Measurements from ENCODE around the gene CHL1. TPM values are rescaled to one million over a fixed set of nuclear protein-coding genes. Genes with fewer than 3 reads are reported as not detected.

CHL1 gene
- total RNA-seq, 1 experiment from 2014 or later, result not detected

DNA sequence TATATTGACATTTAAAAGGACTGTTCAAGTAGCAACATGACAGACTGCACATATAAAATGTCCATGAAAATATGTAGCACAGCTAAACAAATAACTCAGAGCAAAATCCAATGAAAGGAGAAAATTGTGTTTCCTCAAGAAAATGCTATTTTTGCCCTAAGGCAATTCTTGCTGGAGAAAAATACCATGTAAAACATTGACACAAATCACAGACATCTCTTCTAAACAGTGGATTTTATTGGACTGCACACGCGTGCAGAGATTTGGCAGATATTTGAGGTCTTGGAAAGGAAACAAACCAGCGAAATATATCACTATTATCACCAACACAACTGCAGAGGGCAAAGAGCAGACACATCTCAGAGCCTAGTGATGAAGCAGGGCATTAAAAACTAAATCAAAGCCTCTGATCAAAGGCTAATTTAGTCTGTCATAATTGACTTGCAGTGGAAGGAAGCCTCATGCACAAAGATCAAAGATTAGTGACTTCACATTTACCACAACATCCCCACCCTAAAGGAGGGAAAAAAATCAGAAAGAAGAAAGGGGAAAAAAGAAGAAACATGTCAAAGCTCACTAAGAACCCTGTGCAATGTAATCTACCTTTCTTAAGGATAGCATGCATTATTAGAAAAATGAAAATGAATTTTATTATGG is 52.4 kb downstream of the CHL1 start:
- ChIA-PET CTCF (no interaction called here), POLR2A (ENCODE audit: low non-redundant PET) (no interaction called here)
- Histone ChIP-seq H3K4me3 (ENCODE audit: low read depth, low read length, poor library complexity, severe bottlenecking) (no peak overlapping the region), H3K36me3 (ENCODE audit: insufficient read depth, low read length, poor library complexity, severe bottlenecking) (no peaks in the 10 kb centered on the region), H3K27ac (ENCODE audit: low read depth, low read length, poor library complexity, severe bottlenecking) (no peak overlapping the region), H3K27me3 (replicated peaks; ENCODE audit: insufficient read depth, low read depth, low read length, poor library complexity) (no peaks in the 10 kb centered on the region), H3K4me1 (ENCODE audit: insufficient read depth, low read length, poor library complexity, severe bottlenecking) (no peaks in the 10 kb centered on the region), H3K9me3 (ENCODE audit: low read depth, low read length, poor library complexity, severe bottlenecking) (no peaks in the 10 kb centered on the region)
- TF ChIP-seq EZH2 (IDR thresholded peaks at IDR 0.05; ENCODE audit: borderline replicate concordance, low read depth, low read length, poor library complexity, severe bottlenecking), result no peak
- TF ChIP-seq, protein P1, sequence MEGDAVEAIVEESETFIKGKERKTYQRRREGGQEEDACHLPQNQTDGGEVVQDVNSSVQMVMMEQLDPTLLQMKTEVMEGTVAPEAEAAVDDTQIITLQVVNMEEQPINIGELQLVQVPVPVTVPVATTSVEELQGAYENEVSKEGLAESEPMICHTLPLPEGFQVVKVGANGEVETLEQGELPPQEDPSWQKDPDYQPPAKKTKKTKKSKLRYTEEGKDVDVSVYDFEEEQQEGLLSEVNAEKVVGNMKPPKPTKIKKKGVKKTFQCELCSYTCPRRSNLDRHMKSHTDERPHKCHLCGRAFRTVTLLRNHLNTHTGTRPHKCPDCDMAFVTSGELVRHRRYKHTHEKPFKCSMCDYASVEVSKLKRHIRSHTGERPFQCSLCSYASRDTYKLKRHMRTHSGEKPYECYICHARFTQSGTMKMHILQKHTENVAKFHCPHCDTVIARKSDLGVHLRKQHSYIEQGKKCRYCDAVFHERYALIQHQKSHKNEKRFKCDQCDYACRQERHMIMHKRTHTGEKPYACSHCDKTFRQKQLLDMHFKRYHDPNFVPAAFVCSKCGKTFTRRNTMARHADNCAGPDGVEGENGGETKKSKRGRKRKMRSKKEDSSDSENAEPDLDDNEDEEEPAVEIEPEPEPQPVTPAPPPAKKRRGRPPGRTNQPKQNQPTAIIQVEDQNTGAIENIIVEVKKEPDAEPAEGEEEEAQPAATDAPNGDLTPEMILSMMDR (conservative IDR thresholded peaks at IDR 0.05; ENCODE audit: low read depth, low read length), result no peak
- no TSS peak for BruUV-seq (replicated peaks)
- no peak for DNase-seq (ENCODE audit: low spot score)
- intact Hi-C loops (cut with micrococcal nuclease; ENCODE audit: unreplicated experiment), result no loop called here

DNA sequence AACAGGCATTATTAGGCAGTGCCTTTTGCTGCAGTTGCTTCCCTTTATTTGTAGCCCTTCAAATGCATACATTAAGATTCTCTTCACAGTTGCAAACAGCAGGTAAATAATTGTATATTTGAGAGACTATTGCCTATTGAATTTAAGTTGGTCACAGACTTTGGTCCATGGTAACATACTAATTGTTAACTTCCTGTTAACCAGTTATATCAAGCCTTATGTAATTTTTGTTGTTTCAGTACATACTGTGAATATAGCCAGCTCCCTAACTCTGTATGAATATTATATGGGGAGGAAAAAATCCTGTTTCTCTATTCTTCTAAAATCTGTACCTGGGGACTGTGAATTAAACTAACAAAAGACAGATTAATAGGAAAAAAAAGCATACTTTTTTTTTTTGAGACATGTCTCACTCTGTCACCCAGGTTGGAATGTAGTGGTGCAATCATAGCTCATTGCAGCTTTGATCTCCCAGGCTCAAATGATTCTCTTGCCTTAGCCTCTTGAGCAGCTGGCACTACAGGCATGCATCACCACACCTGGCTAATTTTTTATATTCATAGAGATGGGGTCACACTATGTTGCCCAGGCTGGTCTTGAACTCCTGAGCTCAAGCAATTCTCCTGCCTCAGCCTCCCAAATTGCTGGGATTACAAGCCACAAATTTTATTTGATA is 53.2 kb downstream of the CHL1 start:
- DNase-seq (ENCODE audit: low spot score), result no peak
- H3K9me3 ChIP-seq (ENCODE audit: low read depth, low read length, poor library complexity, severe bottlenecking), result no peaks in the 10 kb centered on the region
- no peak overlapping the region for H3K27ac ChIP-seq (ENCODE audit: low read depth, low read length, poor library complexity, severe bottlenecking)
- H3K27me3 ChIP-seq (replicated peaks; ENCODE audit: insufficient read depth, low read depth, low read length, poor library complexity), result no peaks in the 10 kb centered on the region
- no peak overlapping the region for H3K4me3 ChIP-seq (ENCODE audit: low read depth, low read length, poor library complexity, severe bottlenecking)
- intact Hi-C loops (cut with micrococcal nuclease; ENCODE audit: unreplicated experiment), result no loop called here
- no TSS peak for BruUV-seq (replicated peaks)
- no peaks in the 10 kb centered on the region for H3K4me1 ChIP-seq (ENCODE audit: insufficient read depth, low read length, poor library complexity, severe bottlenecking)
- no peaks in the 10 kb centered on the region for H3K36me3 ChIP-seq (ENCODE audit: insufficient read depth, low read length, poor library complexity, severe bottlenecking)
- TF ChIP-seq, protein P1 (conservative IDR thresholded peaks at IDR 0.05; ENCODE audit: low read depth, low read length), result no peak
- CTCF ChIA-PET, result no interaction called here
- POLR2A ChIA-PET (ENCODE audit: low non-redundant PET), result no interaction called here

DNA sequence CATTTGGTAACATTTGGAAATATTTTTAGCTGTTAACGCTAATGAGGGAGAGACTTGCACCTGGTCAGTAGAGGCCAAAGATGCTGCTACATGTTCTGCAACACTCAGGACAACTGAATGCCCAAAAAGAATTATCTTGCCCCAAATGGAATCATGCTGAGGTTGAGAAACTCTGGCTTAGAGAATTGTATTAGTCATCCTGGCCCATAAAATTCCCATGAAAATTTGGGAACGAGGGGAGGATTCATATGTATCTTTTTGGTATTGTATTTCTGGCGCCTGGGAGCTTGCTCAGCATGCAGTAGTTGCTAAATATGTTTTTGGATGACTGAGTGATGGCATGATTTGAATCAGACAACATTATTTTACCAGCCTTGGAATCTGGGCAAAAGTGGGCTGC is 59.9 kb downstream of the CHL1 start:
- Histone ChIP-seq H3K36me3 (ENCODE audit: insufficient read depth, low read length, poor library complexity, severe bottlenecking) (no peaks in the 10 kb centered on the region), H3K4me3 (ENCODE audit: low read depth, low read length, poor library complexity, severe bottlenecking) (no peak overlapping the region), H3K4me1 (ENCODE audit: insufficient read depth, low read length, poor library complexity, severe bottlenecking) (no peaks in the 10 kb centered on the region), H3K27ac (ENCODE audit: low read depth, low read length, poor library complexity, severe bottlenecking) (no peak overlapping the region), H3K9me3 (ENCODE audit: low read depth, low read length, poor library complexity, severe bottlenecking) (no peaks in the 10 kb centered on the region), H3K27me3 (replicated peaks; ENCODE audit: insufficient read depth, low read depth, low read length, poor library complexity) (no peaks in the 10 kb centered on the region)
- BruUV-seq (replicated peaks), result no TSS peak
- CTCF ChIA-PET, result no interaction called here
- TF ChIP-seq, protein P1 (conservative IDR thresholded peaks at IDR 0.05; ENCODE audit: low read depth, low read length), result no peak
- TF ChIP-seq EZH2 (IDR thresholded peaks at IDR 0.05; ENCODE audit: borderline replicate concordance, low read depth, low read length, poor library complexity, severe bottlenecking), result no peak
- intact Hi-C loops (cut with micrococcal nuclease; ENCODE audit: unreplicated experiment), result no loop called here
- DNase-seq (ENCODE audit: low spot score), result no peak
- POLR2A ChIA-PET (ENCODE audit: low non-redundant PET), result no interaction called here
